ENCODE data around the gene SLC39A11.

The SLC39A11 gene

GRCh38 chr17:73123606-73124320 lies 31.3 kb upstream of the SLC39A11 start:
- Histone ChIP-seq H3K4me2 (no peak overlapping the region), H3K27me3 (ENCODE audit: insufficient read depth, low read depth) (no peaks in the 10 kb centered on the region), H3K9ac (no peak overlapping the region), H3K4me3 (IDR thresholded peaks at IDR 0.05; ENCODE audit: insufficient read depth, low read depth, low read length) (no peak overlapping the region), H3K79me2 (ENCODE audit: insufficient read depth, low read depth) (no peaks in the 10 kb centered on the region), H4K20me1 (ENCODE audit: insufficient read depth) (no peaks in the 10 kb centered on the region), H3K36me3 (ENCODE audit: insufficient read depth) (no peaks in the 10 kb centered on the region), H3K27ac (no peak overlapping the region), H3K4me1 (ENCODE audit: low read depth, poor library complexity, severe bottlenecking) (no peaks in the 10 kb centered on the region), H2AFZ (ENCODE audit: low read depth) (no peak overlapping the region)
- TF ChIP-seq CTCF (conservative IDR thresholded peaks at IDR 0.05; ENCODE audit: low read depth, low read length), result no peak

DNA sequence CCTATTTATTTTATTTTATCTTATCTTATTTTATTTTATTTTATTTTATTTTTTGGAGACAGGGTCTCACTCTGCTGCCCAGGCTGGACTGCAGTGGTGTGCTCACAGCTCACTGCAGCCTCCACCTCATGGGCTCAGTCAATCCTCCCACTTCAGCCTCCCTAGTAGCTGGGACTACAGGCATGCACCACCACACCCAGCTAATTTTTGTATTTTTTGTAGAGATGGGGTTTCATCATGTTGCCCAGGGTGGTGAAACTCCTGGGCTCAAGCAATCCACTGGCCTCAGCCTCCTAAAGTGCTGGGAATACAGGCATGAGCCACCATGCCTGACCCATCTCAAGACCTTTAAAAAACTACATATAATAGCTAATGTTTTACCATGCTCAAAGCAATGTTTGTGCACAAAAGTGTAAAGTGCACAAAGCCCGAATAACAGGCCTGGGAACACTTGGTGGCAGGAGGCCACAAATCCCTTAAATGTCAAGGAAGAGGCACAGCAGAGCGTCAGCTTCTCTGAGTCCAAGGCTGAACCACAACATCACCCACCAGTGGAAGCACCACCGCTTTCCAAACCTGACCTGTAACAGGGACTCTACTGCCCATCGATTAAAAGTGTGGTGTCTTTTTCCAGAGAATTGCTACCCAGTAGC lies 30.6 kb upstream of the SLC39A11 start:
- H3K4me3 ChIP-seq (IDR thresholded peaks at IDR 0.05; ENCODE audit: insufficient read depth, low read depth, low read length), result no peak overlapping the region
- H3K36me3 ChIP-seq (ENCODE audit: insufficient read depth), result no peaks in the 10 kb centered on the region
- no peaks in the 10 kb centered on the region for H3K27me3 ChIP-seq (ENCODE audit: insufficient read depth, low read depth)
- no peak overlapping the region for H2AFZ ChIP-seq (ENCODE audit: low read depth)
- H3K4me1 ChIP-seq (ENCODE audit: low read depth, poor library complexity, severe bottlenecking), result no peaks in the 10 kb centered on the region
- H3K9ac ChIP-seq, result no peak overlapping the region
- H3K4me2 ChIP-seq, result no peak overlapping the region
- H3K27ac ChIP-seq, result no peak overlapping the region
- no peaks in the 10 kb centered on the region for H4K20me1 ChIP-seq (ENCODE audit: insufficient read depth)
- no peak for TF ChIP-seq CTCF (conservative IDR thresholded peaks at IDR 0.05; ENCODE audit: low read depth, low read length)
- no peaks in the 10 kb centered on the region for H3K79me2 ChIP-seq (ENCODE audit: insufficient read depth, low read depth)

DNA sequence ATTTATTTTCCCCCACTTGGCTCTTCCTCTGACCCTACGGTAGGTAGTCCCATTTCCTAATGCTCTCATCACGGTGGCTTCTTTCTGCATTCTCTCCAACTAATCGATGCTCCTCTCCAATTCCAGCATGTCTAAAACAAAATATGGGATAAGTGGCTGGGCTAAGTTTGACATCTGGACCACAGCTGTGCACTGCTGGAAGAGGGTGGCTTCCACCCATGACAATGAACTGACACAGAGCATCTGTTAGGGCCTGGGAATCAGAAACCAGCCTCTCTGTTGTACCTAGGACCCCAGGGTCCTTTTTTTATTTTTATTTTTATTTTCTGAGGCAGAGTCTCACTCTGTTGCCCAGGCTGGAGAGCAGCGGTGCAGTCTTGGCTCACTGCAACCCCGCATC lies 29.0 kb upstream of the SLC39A11 start:
- no peaks in the 10 kb centered on the region for H3K27me3 ChIP-seq (ENCODE audit: insufficient read depth, low read depth)
- no peak overlapping the region for H3K9ac ChIP-seq
- H3K4me2 ChIP-seq, result no peak overlapping the region
- H3K27ac ChIP-seq, result no peak overlapping the region
- no peaks in the 10 kb centered on the region for H3K4me1 ChIP-seq (ENCODE audit: low read depth, poor library complexity, severe bottlenecking)
- H2AFZ ChIP-seq (ENCODE audit: low read depth), result no peak overlapping the region
- H3K79me2 ChIP-seq (ENCODE audit: insufficient read depth, low read depth), result no peaks in the 10 kb centered on the region
- no peaks in the 10 kb centered on the region for H4K20me1 ChIP-seq (ENCODE audit: insufficient read depth)
- no peaks in the 10 kb centered on the region for H3K36me3 ChIP-seq (ENCODE audit: insufficient read depth)
- TF ChIP-seq CTCF (conservative IDR thresholded peaks at IDR 0.05; ENCODE audit: low read depth, low read length), result no peak
- no peak overlapping the region for H3K4me3 ChIP-seq (IDR thresholded peaks at IDR 0.05; ENCODE audit: insufficient read depth, low read depth, low read length)

- Histone ChIP-seq H3K4me3 (IDR thresholded peaks at IDR 0.05; ENCODE audit: insufficient read depth, low read depth, low read length) (no peak overlapping the region), H3K4me1 (ENCODE audit: low read depth, poor library complexity, severe bottlenecking) (no peaks in the 10 kb centered on the region), H3K4me2 (no peak overlapping the region)
Observed at GRCh38 chr17:73119631-73120030, 27.1 kb upstream of the SLC39A11 start.

More at GRCh38 chr17:73119631-73120030, 27.1 kb upstream of the SLC39A11 start:
- H3K79me2 ChIP-seq (ENCODE audit: insufficient read depth, low read depth), result no peaks in the 10 kb centered on the region
- H4K20me1 ChIP-seq (ENCODE audit: insufficient read depth), result no peaks in the 10 kb centered on the region
- no peak overlapping the region for H3K9ac ChIP-seq
- no peak overlapping the region for H2AFZ ChIP-seq (ENCODE audit: low read depth)
- H3K27ac ChIP-seq, result no peak overlapping the region
- no peak for TF ChIP-seq CTCF (conservative IDR thresholded peaks at IDR 0.05; ENCODE audit: low read depth, low read length)
- H3K27me3 ChIP-seq (ENCODE audit: insufficient read depth, low read depth), result no peaks in the 10 kb centered on the region
- H3K36me3 ChIP-seq (ENCODE audit: insufficient read depth), result no peaks in the 10 kb centered on the region
